H54 (cell line): Measurements from ENCODE around the gene DAAM1.
A peak's percentile ranks its signal among the peaks of the same experiment; 100 is the strongest.

Source experiments
- DNase-seq: peaks from one replicate; pipeline ENCODE4 v3.0.0; 2011; ENCODE audit warnings: low spot score, mixed read lengths; ENCODE audit not compliant: insufficient read length
- FAIRE-seq: peaks from 3 replicates; lab custom pipeline; 2011; peaks lifted over from hg19 to GRCh38; lab: Jason Lieb, UNC
- POLR2A ChIP-seq: IDR thresholded peaks from 2 replicates; pipeline ENCODE4 v1.6.1; 2011; ENCODE audit warnings: low read depth, mild to moderate bottlenecking, low read length

DAAM1 gene

GRCh38 chr14:59188461-59189090 lies at the start of gene DAAM1:
Gene DAAM1 (plus strand): TSS chr14:59188667. CDS start chr14:59263478, 74,811 bp downstream.
- DNase-seq (peak; percentile 65), FAIRE-seq (peak; percentile 86)
- TF ChIP-seq POLR2A: peak; percentile 65

DNA sequence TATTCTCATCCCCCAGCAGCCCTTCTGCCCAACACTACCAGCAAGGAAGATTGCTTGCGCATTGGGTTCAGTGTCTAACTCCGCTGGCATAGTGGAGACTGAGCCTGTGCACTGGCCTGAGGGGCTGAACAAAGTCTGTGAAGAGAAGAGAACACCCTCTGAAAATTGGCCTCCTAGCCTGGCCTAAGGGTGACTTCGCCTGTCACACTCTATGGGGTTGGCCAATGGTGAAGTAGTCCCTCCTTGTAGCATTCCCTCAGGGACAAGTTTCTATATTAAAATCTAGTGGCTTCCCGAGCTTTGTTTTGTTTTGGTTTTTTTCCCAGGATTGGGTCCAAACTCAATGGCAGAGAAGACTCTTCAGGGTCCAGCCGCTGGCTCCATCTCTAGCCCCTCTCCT lies 49.1 kb upstream of the DAAM1 start:
- no peak for FAIRE-seq
- no peak for DNase-seq
- TF ChIP-seq POLR2A: no peak

DNA sequence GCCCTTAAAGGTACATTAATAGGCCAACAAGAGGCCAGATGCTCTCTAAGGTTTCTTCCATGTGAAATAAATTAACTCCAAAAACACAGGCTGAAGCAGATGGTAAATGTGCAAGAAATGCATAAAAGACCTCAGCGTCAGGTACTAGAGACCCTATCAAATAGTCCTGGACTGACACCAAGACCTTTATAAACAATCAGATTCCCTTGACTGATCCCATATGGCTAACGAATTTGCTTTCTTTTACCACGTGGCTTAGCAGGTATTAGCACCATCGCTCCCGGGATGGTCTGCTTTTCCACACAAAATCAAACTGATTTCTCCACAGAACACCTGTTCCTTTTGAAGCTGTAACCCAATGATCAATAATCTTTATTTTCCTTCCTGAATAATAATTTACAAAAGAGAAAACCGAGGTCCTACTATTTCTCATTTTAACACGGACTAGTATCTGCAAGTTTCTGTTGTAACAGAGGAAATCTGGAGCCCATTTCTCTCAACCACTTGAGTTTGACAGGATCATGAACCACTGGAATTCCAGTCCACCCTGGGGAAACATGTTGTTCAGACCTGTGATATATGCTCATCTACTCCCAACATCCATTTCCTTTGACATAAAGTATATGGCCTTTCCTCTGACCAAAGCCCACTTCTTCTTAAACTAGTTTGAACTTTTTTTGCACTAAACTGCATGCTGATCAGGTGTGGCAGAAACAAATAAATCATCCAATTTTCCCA lies 48.2 kb upstream of the DAAM1 start:
- TF ChIP-seq POLR2A: no peak
- FAIRE-seq (no peak), DNase-seq (no peak)

GRCh38 chr14:59146484-59146883 lies 42.0 kb upstream of the DAAM1 start:
- FAIRE-seq (no peak), DNase-seq (no peak)
- TF ChIP-seq POLR2A: no peak

DNA sequence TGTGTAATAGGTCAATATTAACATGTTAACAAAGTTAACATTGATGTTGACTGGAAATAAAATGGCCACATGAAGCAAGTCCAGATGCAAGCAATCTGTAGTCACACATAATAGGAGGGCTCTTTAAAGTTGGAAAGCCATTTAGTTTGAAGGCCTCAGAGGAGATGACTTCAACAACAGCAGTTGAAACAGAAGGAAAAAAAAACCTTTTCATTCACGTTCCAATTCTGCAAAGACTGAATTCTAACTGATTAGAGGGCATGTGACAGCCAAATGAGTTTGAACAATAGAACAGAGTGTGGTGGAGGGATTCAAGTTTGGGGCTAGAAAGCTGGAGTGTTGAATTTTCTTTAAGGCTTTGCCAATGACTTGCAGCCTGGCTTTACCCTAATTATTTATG lies 41.5 kb upstream of the DAAM1 start:
- FAIRE-seq (no peak), DNase-seq (no peak)
- TF ChIP-seq POLR2A: no peak

- DNase-seq (no peak), FAIRE-seq (no peak)
- no peak for TF ChIP-seq POLR2A
These were observed 40.0 kb upstream of the DAAM1 start for GRCh38 chr14:59148334-59148900.

GRCh38 chr14:59150990-59151389 lies 37.5 kb upstream of the DAAM1 start:
- DNase-seq: no peak
- TF ChIP-seq POLR2A: no peak
- no peak for FAIRE-seq

GRCh38 chr14:59154373-59154772 lies 34.1 kb upstream of the DAAM1 start:
- no peak for TF ChIP-seq POLR2A
- no peak for FAIRE-seq
- DNase-seq: no peak

DNA sequence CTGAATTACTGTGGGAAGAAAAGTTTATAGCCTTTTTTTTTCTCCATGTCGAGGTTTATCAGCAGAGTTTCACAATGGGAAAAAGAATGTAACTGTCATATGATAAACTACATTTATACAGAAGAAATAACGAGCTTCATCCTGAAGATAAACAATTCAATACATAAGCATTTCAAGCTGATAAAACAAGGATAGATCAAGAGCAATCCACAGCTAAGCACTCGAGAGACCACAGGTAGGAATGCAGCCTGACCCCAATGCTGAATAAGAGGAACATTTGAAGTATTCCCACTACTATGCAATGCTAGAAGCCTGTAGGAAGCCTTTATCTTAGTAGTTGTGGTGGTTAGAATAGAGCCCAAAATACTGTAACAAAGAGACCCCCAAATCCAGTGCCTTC lies 32.6 kb upstream of the DAAM1 start:
- no peak for TF ChIP-seq POLR2A
- FAIRE-seq (no peak), DNase-seq (no peak)

- no peak for FAIRE-seq
- no peak for DNase-seq
- no peak for TF ChIP-seq POLR2A
These were observed 29.3 kb upstream of the DAAM1 start for GRCh38 chr14:59159169-59159568.

DNA sequence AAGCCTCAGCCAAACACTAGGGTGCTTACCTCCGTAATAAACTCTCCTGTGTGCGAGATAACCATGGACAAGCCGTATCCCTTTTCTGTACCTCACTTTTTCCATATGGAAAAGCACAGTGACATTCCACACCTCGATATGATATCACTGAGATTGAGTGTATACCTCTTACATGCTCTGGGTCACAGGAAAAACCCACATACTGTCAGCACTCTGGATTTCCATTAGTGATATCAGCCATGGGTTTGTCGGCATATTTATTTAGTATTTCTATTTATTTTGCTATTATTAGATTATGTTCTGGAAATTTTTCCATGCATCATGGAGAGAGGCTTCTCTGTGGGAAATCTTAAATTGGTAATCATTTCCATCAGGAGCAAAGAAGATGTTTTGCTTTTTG lies 28.0 kb upstream of the DAAM1 start:
- no peak for TF ChIP-seq POLR2A
- no peak for FAIRE-seq
- no peak for DNase-seq

GRCh38 chr14:59161561-59162175 lies 26.8 kb upstream of the DAAM1 start:
- TF ChIP-seq POLR2A: no peak
- DNase-seq: peak; percentile 9
- FAIRE-seq: no peak

GRCh38 chr14:59166258-59166657 lies 22.2 kb upstream of the DAAM1 start:
- DNase-seq (no peak), FAIRE-seq (no peak)
- TF ChIP-seq POLR2A: no peak

DNA sequence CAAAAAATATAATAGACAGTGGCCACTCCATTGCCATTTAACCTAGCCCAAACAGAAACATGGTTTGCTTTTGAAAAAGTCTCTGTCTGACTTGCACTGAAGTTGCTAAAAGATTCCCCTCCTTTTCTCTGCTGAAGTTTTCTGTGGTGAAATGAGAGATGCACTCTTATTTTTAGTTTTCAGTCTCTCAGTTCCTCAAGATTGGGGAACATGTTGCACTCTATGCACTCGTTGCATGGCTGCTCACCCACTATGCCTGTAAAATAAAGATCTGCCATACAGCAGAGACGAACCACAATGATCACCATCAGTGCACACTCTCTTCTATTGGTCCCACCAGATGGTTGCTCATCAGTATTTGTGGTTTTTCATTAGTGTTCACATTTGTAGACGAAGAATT lies 13.1 kb upstream of the DAAM1 start:
- no peak for TF ChIP-seq POLR2A
- FAIRE-seq: no peak
- no peak for DNase-seq
